IMR-90 (cell line): Measurements from ENCODE around the gene DENND6A. TPM values are rescaled to one million over a fixed set of nuclear protein-coding genes. Genes with fewer than 3 reads are reported as not detected.

ENCODE experiments used
- ATAC-seq: fragments of 200-7000 bp; cut with Tn5 transposase; 2 replicates; pipeline ENCODE4 v1.9.1; 2020; ENCODE audit warnings: low read depth, mild to moderate bottlenecking, moderate library complexity
- BruUV-seq: library from RNA; stranded (reverse); fragments of 400-500 nt; replicated peaks from 2 replicates; lab custom pipeline; 2021; lab: Mats Ljungman, UMichigan
- CTCF ChIA-PET: fragments of 300-600 bp; formaldehyde crosslinking; extraction: SDS; loops from one replicate; lab custom pipeline; 2021; ENCODE audit warnings: antibody characterized with exemption; lab: Yijun Ruan, JAX
- POLR2A ChIA-PET: fragments of 300-600 bp; sonication (Branson Sonifier 250); formaldehyde crosslinking; loops from one replicate; lab custom pipeline; 2022; ENCODE audit warnings: antibody characterized with exemption; ENCODE audit not compliant: unreplicated experiment; lab: Charles Lee
- DNase-seq: peaks from one replicate; pipeline ENCODE4 v3.0.0; 2013
- H2AFZ ChIP-seq: replicated peaks from 2 replicates; pipeline ENCODE3; 2013; ENCODE audit warnings: low read length, mild to moderate bottlenecking; ENCODE audit not compliant: poor library complexity
- H2AK5ac ChIP-seq: 2 replicates; pipeline ENCODE4 v1.6.1; 2013; ENCODE audit warnings: low read depth, low read length, inconsistent platforms
- H2AK9ac ChIP-seq: replicated peaks from 2 replicates; pipeline ENCODE3; 2013; ENCODE audit warnings: mild to moderate bottlenecking, low read depth, low read length, moderate library complexity; ENCODE audit not compliant: poor library complexity
- H2BK120ac ChIP-seq: 2 replicates; pipeline ENCODE4 v1.6.1; 2013; ENCODE audit warnings: low read depth, low read length, inconsistent platforms
- H2BK15ac ChIP-seq: 3 replicates; pipeline ENCODE4 v1.6.1; 2013; ENCODE audit warnings: low read depth, low read length, inconsistent platforms
- H2BK20ac ChIP-seq: 2 replicates; pipeline ENCODE4 v1.6.1; 2013; ENCODE audit warnings: low read depth, mild to moderate bottlenecking, inconsistent platforms, low read length, moderate library complexity
- H2BK5ac ChIP-seq: 2 replicates; pipeline ENCODE4 v1.6.1; 2013; ENCODE audit warnings: mild to moderate bottlenecking, low read depth, low read length, inconsistent platforms; ENCODE audit not compliant: poor library complexity, severe bottlenecking
- H3K14ac ChIP-seq: replicated peaks from 2 replicates; pipeline ENCODE4 v1.6.1; 2013; ENCODE audit warnings: low read depth, low read length, inconsistent platforms
- H3K18ac ChIP-seq: 2 replicates; pipeline ENCODE4 v1.6.1; 2013; ENCODE audit warnings: low read depth, low read length, control low read depth
- H3K23ac ChIP-seq: 2 replicates; pipeline ENCODE4 v1.6.1; 2013; ENCODE audit warnings: low read depth, low read length, inconsistent platforms
- H3K27ac ChIP-seq: 2 replicates; pipeline ENCODE4 v1.5.1; 2013; ENCODE audit warnings: mild to moderate bottlenecking, control low read depth, low read length; ENCODE audit not compliant: insufficient read depth
- H3K27me3 ChIP-seq: 2 replicates; pipeline ENCODE4 v1.6.1; 2013; ENCODE audit warnings: low read length; ENCODE audit not compliant: control insufficient read depth, insufficient read depth
- H3K36me3 ChIP-seq: 2 replicates; pipeline ENCODE4 v1.6.1; 2013; ENCODE audit warnings: low read length, mixed read lengths; ENCODE audit not compliant: control insufficient read depth, insufficient read depth
- H3K4ac ChIP-seq: 2 replicates; pipeline ENCODE4 v1.6.1; 2013; ENCODE audit warnings: low read depth, low read length, inconsistent platforms
- H3K4me1 ChIP-seq: 2 replicates; pipeline ENCODE4 v1.6.1; 2013; ENCODE audit warnings: low read length, mixed read lengths; ENCODE audit not compliant: control insufficient read depth, insufficient read depth
- H3K4me2 ChIP-seq: 2 replicates; pipeline ENCODE4 v1.6.1; 2013; ENCODE audit warnings: low read depth, mild to moderate bottlenecking, control low read depth, low read length, moderate library complexity
- H3K4me3 ChIP-seq: 2 replicates; pipeline ENCODE4 v1.5.1; 2013; ENCODE audit warnings: low read depth, mild to moderate bottlenecking, control low read depth, low read length, moderate library complexity; ENCODE audit not compliant: insufficient read depth
- H3K56ac ChIP-seq: 2 replicates; pipeline ENCODE4 v1.6.1; 2013; ENCODE audit warnings: low read length, inconsistent platforms; ENCODE audit not compliant: insufficient read depth; ENCODE audit errors: extremely low read depth
- H3K79me1 ChIP-seq, 2 experiments: 2 replicates each; pipeline ENCODE4 v1.6.1; 2013; ENCODE audit warnings: low read length in 2 of 2, inconsistent platforms in 1 of 2, low read depth in 1 of 2
- H3K9ac ChIP-seq: 2 replicates; pipeline ENCODE4 v1.6.1; 2013; ENCODE audit warnings: low read depth, low read length, control low read depth
- H3K9me1 ChIP-seq: 2 replicates; pipeline ENCODE4 v1.6.1; 2013; ENCODE audit warnings: low read length, inconsistent platforms; ENCODE audit not compliant: insufficient read depth
- H3K9me3 ChIP-seq: 2 replicates; pipeline ENCODE4 v1.6.1; 2013; ENCODE audit warnings: low read length; ENCODE audit not compliant: control insufficient read depth, insufficient read depth
- H4K20me1 ChIP-seq: 2 replicates; pipeline ENCODE4 v1.6.1; 2013; ENCODE audit warnings: low read length, inconsistent platforms; ENCODE audit not compliant: insufficient read depth
- H4K5ac ChIP-seq: 2 replicates; pipeline ENCODE4 v1.6.1; 2013; ENCODE audit warnings: mild to moderate bottlenecking, low read depth, low read length, control low read depth
- H4K8ac ChIP-seq, 2 experiments: 2 replicates each; pipeline ENCODE4 v1.6.1; 2013; ENCODE audit warnings: low read depth in 2 of 2, low read length in 2 of 2, control low read depth in 1 of 2, inconsistent platforms in 1 of 2
- H4K91ac ChIP-seq: 2 replicates; pipeline ENCODE4 v1.6.1; 2013; ENCODE audit warnings: low read depth, low read length, inconsistent platforms; ENCODE audit not compliant: insufficient read depth
- BHLHE40 ChIP-seq: fragments of 150-350 bp; IDR thresholded peaks from 2 replicates; pipeline ENCODE4 v1.6.1; 2016; ENCODE audit warnings: mild to moderate bottlenecking, low read depth, low read length
- CEBPB ChIP-seq: IDR thresholded peaks from 2 replicates; pipeline ENCODE4 v1.6.1; 2012; ENCODE audit warnings: low read depth, low read length, improper control_type of control experiment
- CHD1 ChIP-seq: IDR thresholded peaks from 2 replicates; pipeline ENCODE4 v1.6.1; 2012; ENCODE audit warnings: low read depth, low read length, improper control_type of control experiment
- FOS ChIP-seq: fragments of 150-350 bp; IDR thresholded peaks from 2 replicates; pipeline ENCODE4 v1.6.1; 2016; ENCODE audit warnings: low read depth, low read length
- MAFK ChIP-seq: IDR thresholded peaks from 2 replicates; pipeline ENCODE4 v1.6.1; 2012; ENCODE audit warnings: low read depth, low read length, improper control_type of control experiment
- MAZ ChIP-seq: IDR thresholded peaks from 2 replicates; pipeline ENCODE4 v1.6.1; 2012; ENCODE audit warnings: low read depth, mild to moderate bottlenecking, low read length, improper control_type of control experiment, moderate library complexity, borderline replicate concordance
- NFE2L2 ChIP-seq: fragments of 150-350 bp; IDR thresholded peaks from 2 replicates; pipeline ENCODE4 v1.6.1; 2016; ENCODE audit warnings: low read depth, mild to moderate bottlenecking, low read length
- POLR2A ChIP-seq: IDR thresholded peaks from 2 replicates; pipeline ENCODE4 v1.6.1; 2012; ENCODE audit warnings: mild to moderate bottlenecking, low read depth, low read length
- RAD21 ChIP-seq: IDR thresholded peaks from 2 replicates; pipeline ENCODE4 v1.6.1; 2012; ENCODE audit warnings: low read length, improper control_type of control experiment
- RCOR1 ChIP-seq: IDR thresholded peaks from 2 replicates; pipeline ENCODE4 v1.6.1; 2012; ENCODE audit warnings: mild to moderate bottlenecking, low read length, improper control_type of control experiment; ENCODE audit not compliant: insufficient replicate concordance
- WGBS, 2 experiments: methylation state at CpG; one replicate each; pipeline versions ENCODE4 v1.1.5 to v1.1.7; 2013; ENCODE audit warnings: missing lambda C conversion rate in 2 of 2; ENCODE audit not compliant: insufficient read length in 1 of 2; ENCODE audit errors: extremely low coverage in 2 of 2; 5-methylcytosine and 5-hydroxymethylcytosine counted together
- dilution Hi-C: fragments of 300-500 bp; cut with HindIII; formaldehyde crosslinking; loops from one replicate; pipeline ENCODE4 v1.14.3; 2018; ENCODE audit warnings: low sequenced_read_pairs; ENCODE audit not compliant: unreplicated experiment
- in situ Hi-C: fragments of 300-500 bp; cut with MboI; formaldehyde crosslinking; loops from 3 replicates; pipeline ENCODE4 v1.14.3; 2019; ENCODE audit warnings: low sequenced_read_pairs, inconsistent platforms, mixed read lengths
- intact Hi-C: fragments of 100-400 bp; cut with micrococcal nuclease; formaldehyde crosslinking; loops from 2 replicates; pipeline ENCODE4 v1.10.0; 2022
- polyA plus RNA-seq, 3 experiments: library from polyadenylated mRNA; depleted of rRNA; stranded (reverse); fragments of >200 nt; gene quantifications; 2 replicates each; pipeline ENCODE4 v1.2.3, GENCODE V29; 2012; ENCODE audit warnings: low replicate concordance in 1 of 3
- total RNA-seq: library from RNA; depleted of rRNA; stranded (reverse); fragments of >200 nt; gene quantifications from 2 replicates; pipeline ENCODE4 v1.2.3, GENCODE V29; 2012
- TF ChIP-seq, protein P1 (sequence below): fragments of 150-350 bp; IDR thresholded peaks from 2 replicates; pipeline ENCODE4 v1.6.1; 2016; ENCODE audit warnings: low read depth, mild to moderate bottlenecking, low read length, moderate library complexity, borderline replicate concordance
- TF ChIP-seq, protein P2 (sequence below): conservative IDR thresholded peaks from 2 replicates; pipeline ENCODE4 v1.5.1; 2012; ENCODE audit warnings: mild to moderate bottlenecking, low read depth, low read length, improper control_type of control experiment
- TF ChIP-seq, protein P3 (sequence below): fragments of 150-350 bp; IDR thresholded peaks from 2 replicates; pipeline ENCODE4 v1.6.1; 2017; ENCODE audit warnings: mild to moderate bottlenecking, antibody characterized with exemption, low read length, low read depth

DENND6A gene
- total and polyA plus RNA-seq, 2 of the 4 experiments (the other 2 are of a cell fraction) = 3.8 to 9.0 TPM

DNA sequence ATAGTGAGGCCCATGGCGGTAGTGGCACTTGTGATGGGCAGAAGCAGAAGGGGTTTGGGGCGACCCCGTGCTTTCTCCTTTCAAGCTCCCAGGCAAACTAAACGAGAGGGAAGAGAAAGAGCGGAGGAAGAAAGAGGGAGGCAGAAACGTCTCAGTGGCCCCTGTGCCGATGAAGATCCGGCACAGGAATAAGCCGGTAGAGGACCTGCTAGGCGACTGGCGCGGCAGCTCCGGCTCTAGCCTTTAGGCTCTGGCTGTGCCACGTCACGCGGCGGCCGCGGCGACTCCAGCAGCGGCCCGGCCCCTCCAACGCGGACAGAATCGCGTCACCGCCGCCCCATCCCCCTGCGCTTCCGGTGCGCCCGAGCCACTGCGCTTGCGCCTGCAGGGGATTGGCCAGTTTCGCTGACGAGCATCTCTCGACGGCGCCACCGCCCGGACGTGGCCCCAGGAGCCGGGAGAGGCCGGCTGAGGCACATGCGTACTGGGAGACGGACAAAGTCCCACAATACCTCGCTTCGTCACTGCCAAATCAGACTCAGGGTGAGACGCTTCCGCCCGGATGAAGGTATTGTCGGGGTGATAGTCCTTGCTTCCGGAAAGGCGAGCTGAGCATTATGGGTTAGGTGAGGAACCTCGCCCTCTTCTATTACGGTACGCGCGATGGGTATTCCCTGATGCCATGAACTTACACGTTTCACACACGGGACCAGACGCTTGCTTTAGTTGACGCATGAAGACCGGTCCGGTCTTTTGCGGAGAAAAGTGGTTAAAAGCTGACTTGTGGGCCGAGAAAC is 95.6 kb downstream of the DENND6A start, which contains the start of gene ARF4:
Gene ARF4, minus strand, starts transcription at position 218 of the 797 bp plus-strand sequence. Its CDS starts 204 bp downstream, at position 14.
- Histone ChIP-seq H2AK9ac (peak within 1 kb of the TSS; percentile 100), H4K20me1 (peaks cover 47% of the 10 kb centered on the region), H3K4me2 (peak within 1 kb of the TSS; percentile 67), H3K36me3 (peaks cover 6% of the 10 kb centered on the region), H3K27ac (peak within 1 kb of the TSS; percentile 96), H3K9ac (peak within 1 kb of the TSS; percentile 99), H2AFZ (peak within 1 kb of the TSS; percentile 99), H3K9me1 (0 out of 2 replicates have a peak, but pooled peaks cover 4% of the 10 kb centered on the region), H3K14ac (peak within 1 kb of the TSS; percentile 100), H3K79me1 (peaks cover 5 to 21% of the 10 kb centered on the region in 2 experiments), H4K91ac (peak within 1 kb of the TSS; percentile 100), H2AK5ac (peak within 1 kb of the TSS; percentile 98), H2BK20ac (peak within 1 kb of the TSS; percentile 43), H4K5ac (peak within 1 kb of the TSS; percentile 86), H3K4ac (peak within 1 kb of the TSS; percentile 99), H3K4me3 (peak within 1 kb of the TSS; percentile 80), H3K23ac (peak within 1 kb of the TSS; percentile 99), H3K56ac (peak within 1 kb of the TSS; percentile 99), H3K9me3 (no peaks in the 10 kb centered on the region), H3K4me1 (peaks cover 6% of the 10 kb centered on the region), H3K27me3 (no peaks in the 10 kb centered on the region), H2BK5ac (peak within 1 kb of the TSS; percentile 93), H4K8ac (peak within 1 kb of the TSS; percentile 93 to 97), H2BK15ac (peak within 1 kb of the TSS; percentile 72; the same call in 1 of the 3 replicates), H3K18ac (peak within 1 kb of the TSS; percentile 70), H2BK120ac (peak within 1 kb of the TSS; percentile 81)
- ChIA-PET POLR2A (interaction anchor here (0.5 to 1.4 kb wide), 5 partner anchors 34 to 736 kb away, joined by 3 to 5 read pairs (median 3); partner anchors contain the start of gene PXK), CTCF (no interaction called here)
- BruUV-seq = no TSS peak
- ATAC-seq (peak; percentile 89), DNase-seq (peak; percentile 99)
- 0% methylated on average over 23 of the region's 67 CpGs; no CpG with 5 or more reads in 1 of the 2 experiments for WGBS, 2 experiments
- intact Hi-C loops = loop anchor here (2.0 to 5.0 kb wide), 2 partner anchors 159 to 255 kb away; partner anchors contain the start of gene SLMAP
- in situ Hi-C loops = no loop called here
- dilution Hi-C loops = no loop called here
- no peak for TF ChIP-seq NFE2L2
- no peak for TF ChIP-seq RCOR1
- no peak for TF ChIP-seq RAD21
- peak; percentile 44 for TF ChIP-seq FOS
- TF ChIP-seq MAFK = peak; percentile 70
- no peak for TF ChIP-seq CEBPB
- TF ChIP-seq POLR2A = peak; percentile 99
- peak; percentile 93; the same call in 1 of the 2 replicates for TF ChIP-seq MAZ
- TF ChIP-seq, protein P1, sequence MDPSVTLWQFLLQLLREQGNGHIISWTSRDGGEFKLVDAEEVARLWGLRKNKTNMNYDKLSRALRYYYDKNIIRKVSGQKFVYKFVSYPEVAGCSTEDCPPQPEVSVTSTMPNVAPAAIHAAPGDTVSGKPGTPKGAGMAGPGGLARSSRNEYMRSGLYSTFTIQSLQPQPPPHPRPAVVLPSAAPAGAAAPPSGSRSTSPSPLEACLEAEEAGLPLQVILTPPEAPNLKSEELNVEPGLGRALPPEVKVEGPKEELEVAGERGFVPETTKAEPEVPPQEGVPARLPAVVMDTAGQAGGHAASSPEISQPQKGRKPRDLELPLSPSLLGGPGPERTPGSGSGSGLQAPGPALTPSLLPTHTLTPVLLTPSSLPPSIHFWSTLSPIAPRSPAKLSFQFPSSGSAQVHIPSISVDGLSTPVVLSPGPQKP = peak; percentile 77; the same call in 1 of the 2 replicates
- TF ChIP-seq, protein P2, sequence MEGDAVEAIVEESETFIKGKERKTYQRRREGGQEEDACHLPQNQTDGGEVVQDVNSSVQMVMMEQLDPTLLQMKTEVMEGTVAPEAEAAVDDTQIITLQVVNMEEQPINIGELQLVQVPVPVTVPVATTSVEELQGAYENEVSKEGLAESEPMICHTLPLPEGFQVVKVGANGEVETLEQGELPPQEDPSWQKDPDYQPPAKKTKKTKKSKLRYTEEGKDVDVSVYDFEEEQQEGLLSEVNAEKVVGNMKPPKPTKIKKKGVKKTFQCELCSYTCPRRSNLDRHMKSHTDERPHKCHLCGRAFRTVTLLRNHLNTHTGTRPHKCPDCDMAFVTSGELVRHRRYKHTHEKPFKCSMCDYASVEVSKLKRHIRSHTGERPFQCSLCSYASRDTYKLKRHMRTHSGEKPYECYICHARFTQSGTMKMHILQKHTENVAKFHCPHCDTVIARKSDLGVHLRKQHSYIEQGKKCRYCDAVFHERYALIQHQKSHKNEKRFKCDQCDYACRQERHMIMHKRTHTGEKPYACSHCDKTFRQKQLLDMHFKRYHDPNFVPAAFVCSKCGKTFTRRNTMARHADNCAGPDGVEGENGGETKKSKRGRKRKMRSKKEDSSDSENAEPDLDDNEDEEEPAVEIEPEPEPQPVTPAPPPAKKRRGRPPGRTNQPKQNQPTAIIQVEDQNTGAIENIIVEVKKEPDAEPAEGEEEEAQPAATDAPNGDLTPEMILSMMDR = peak; percentile 44
- TF ChIP-seq CHD1 = 0 out of 2 replicates have a peak, but pooled peaks have one; percentile 96
- TF ChIP-seq BHLHE40 = peak; percentile 67
- TF ChIP-seq, protein P3, sequence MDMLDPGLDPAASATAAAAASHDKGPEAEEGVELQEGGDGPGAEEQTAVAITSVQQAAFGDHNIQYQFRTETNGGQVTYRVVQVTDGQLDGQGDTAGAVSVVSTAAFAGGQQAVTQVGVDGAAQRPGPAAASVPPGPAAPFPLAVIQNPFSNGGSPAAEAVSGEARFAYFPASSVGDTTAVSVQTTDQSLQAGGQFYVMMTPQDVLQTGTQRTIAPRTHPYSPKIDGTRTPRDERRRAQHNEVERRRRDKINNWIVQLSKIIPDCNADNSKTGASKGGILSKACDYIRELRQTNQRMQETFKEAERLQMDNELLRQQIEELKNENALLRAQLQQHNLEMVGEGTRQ = peak; percentile 42; the same call in 1 of the 2 replicates
